ENCODE measurements around the gene LEKR1.
"Not testable (repeated sequence)": the region's sequence is repeated elsewhere in the genome, so short reads cannot be mapped to it uniquely, and the experiment has no call there.

Gene LEKR1

GRCh38 chr3:156838035-156838434 is 11.9 kb downstream of the LEKR1 start:
- no peak for DNase-seq

- no peak for DNase-seq
Observed at GRCh38 chr3:156840826-156841689, 14.9 kb downstream of the LEKR1 start.

GRCh38 chr3:156843071-156843808 is 17.1 kb downstream of the LEKR1 start:
- no peak for DNase-seq

- DNase-seq: no peak
Observed at GRCh38 chr3:156847752-156848448, 21.7 kb downstream of the LEKR1 start.

GRCh38 chr3:156859578-156859977 is 33.4 kb downstream of the LEKR1 start:
- DNase-seq: no peak

- DNase-seq: no peak
Observed at GRCh38 chr3:156860873-156861272, 34.7 kb downstream of the LEKR1 start.

- DNase-seq: no peak
Observed at GRCh38 chr3:156862338-156862737, 36.2 kb downstream of the LEKR1 start.

GRCh38 chr3:156865732-156866131 is 39.6 kb downstream of the LEKR1 start:
- no peak for DNase-seq

- DNase-seq: no peak
Observed at GRCh38 chr3:156867174-156867573, 41.0 kb downstream of the LEKR1 start.

GRCh38 chr3:156867920-156868319 is 41.8 kb downstream of the LEKR1 start:
- no peak for DNase-seq

- DNase-seq: no peak
Observed at GRCh38 chr3:156873906-156874305, 47.8 kb downstream of the LEKR1 start.

GRCh38 chr3:156879491-156879890 is 53.3 kb downstream of the LEKR1 start:
- not testable (repeated sequence) for DNase-seq

GRCh38 chr3:156885761-156886160 is 59.6 kb downstream of the LEKR1 start:
- DNase-seq: no peak

GRCh38 chr3:156888176-156888575 is 62.0 kb downstream of the LEKR1 start:
- no peak for DNase-seq

GRCh38 chr3:156888576-156888975 is 62.4 kb downstream of the LEKR1 start:
- DNase-seq: no peak

GRCh38 chr3:156892701-156893100 is 66.5 kb downstream of the LEKR1 start:
- no peak for DNase-seq

GRCh38 chr3:156895374-156895773 is 69.2 kb downstream of the LEKR1 start:
- not testable (repeated sequence) for DNase-seq

- not testable (repeated sequence) for DNase-seq
Observed at GRCh38 chr3:156897851-156898250, 71.7 kb downstream of the LEKR1 start.

- DNase-seq: no peak
Observed at GRCh38 chr3:156898296-156898880, 72.2 kb downstream of the LEKR1 start.

GRCh38 chr3:156899951-156900350 is 73.8 kb downstream of the LEKR1 start:
- no peak for DNase-seq

- no peak for DNase-seq
Observed at GRCh38 chr3:156902916-156903315, 76.8 kb downstream of the LEKR1 start.

- DNase-seq: no peak
Observed at GRCh38 chr3:156906275-156906674, 80.1 kb downstream of the LEKR1 start.

- DNase-seq: no peak
Observed at GRCh38 chr3:156908398-156908797, 82.2 kb downstream of the LEKR1 start.
